C4-2B (cell line): ENCODE measurements around the gene DEFB118.

Experiments used
- ZFX ChIP-seq: fragments of 450-650 bp; IDR thresholded peaks from 2 replicates; pipeline ENCODE4 v1.6.1; 2017
- TF ChIP-seq, protein P1 (sequence below): fragments of 450-650 bp; conservative IDR thresholded peaks from 2 replicates; pipeline ENCODE4 v1.5.1; 2017; ENCODE audit warnings: mild to moderate bottlenecking

DNA sequence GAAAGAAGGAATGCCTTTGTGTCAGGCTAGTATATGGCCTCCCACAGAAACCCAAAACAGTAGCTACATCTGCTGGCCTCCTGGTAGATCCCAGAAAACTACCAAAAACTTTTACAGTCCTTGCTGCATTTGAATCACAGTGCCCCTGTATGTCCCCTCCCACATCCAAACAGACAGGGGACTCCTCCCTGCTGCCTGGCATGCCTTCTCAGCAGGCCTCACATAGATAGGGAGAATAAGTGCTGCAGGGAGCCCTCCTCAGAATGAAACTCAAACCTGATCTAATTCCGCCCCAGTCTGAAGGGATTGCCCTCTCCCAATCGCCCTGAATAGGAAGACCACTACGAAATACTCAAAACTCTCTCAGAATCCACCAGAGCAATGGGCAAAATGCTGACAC lies 45.9 kb upstream of the DEFB118 start:
- TF ChIP-seq, protein P1, sequence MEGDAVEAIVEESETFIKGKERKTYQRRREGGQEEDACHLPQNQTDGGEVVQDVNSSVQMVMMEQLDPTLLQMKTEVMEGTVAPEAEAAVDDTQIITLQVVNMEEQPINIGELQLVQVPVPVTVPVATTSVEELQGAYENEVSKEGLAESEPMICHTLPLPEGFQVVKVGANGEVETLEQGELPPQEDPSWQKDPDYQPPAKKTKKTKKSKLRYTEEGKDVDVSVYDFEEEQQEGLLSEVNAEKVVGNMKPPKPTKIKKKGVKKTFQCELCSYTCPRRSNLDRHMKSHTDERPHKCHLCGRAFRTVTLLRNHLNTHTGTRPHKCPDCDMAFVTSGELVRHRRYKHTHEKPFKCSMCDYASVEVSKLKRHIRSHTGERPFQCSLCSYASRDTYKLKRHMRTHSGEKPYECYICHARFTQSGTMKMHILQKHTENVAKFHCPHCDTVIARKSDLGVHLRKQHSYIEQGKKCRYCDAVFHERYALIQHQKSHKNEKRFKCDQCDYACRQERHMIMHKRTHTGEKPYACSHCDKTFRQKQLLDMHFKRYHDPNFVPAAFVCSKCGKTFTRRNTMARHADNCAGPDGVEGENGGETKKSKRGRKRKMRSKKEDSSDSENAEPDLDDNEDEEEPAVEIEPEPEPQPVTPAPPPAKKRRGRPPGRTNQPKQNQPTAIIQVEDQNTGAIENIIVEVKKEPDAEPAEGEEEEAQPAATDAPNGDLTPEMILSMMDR: no peak
- TF ChIP-seq ZFX: no peak
